GM19239 (cell line): ENCODE data around the gene KRT72.

Experiments used
- DNase-seq: peaks from one replicate; pipeline ENCODE4 v3.0.0; 2011; ENCODE audit warnings: low spot score; ENCODE audit not compliant: insufficient read length
- FAIRE-seq: peaks from 2 replicates; lab custom pipeline; 2011; peaks lifted over from hg19 to GRCh38; lab: Jason Lieb, UNC

Gene KRT72

GRCh38 chr12:52582486-52582885 is 18.8 kb downstream of the KRT72 start:
- FAIRE-seq (no peak), DNase-seq (no peak)

DNA sequence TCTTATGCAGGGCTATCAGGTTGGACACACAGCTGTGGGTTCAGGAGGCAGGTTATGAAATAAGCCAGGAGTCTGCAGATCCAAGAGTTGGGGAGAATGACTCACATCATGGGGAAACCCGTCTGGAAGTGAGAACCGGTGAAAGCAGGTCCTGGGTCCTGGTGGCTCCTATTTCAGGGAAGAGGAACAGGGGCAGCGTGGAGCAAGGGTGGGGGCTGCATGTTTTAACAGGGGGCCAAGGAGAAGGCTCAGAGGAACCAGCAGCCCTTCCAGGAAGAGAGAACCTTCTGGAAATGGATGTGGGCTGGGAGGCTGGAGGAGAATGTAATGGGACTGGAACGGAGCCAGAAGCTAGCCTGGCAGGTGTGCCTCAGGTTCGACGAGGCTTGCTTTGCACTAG is 19.8 kb downstream of the KRT72 start:
- no peak for DNase-seq
- FAIRE-seq = no peak

DNA sequence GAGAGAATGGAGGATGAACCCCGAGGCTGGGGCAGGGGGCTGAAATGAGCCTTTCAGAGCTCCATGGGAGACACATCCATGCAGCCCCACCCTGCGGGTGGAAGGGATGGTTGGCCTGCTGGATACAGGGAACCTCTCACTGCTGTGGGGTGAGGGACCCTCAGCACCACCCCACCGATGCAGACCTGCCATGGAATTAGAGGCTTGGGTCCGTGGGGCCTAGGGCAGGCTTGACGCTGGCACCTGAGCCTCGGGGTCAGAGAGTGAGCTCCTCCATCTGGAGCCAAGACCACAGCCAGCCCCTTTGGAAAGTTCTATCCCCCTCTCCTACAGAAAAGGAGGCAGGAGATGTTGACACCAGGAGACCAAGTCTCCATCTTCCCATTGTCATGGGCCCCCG is 20.2 kb downstream of the KRT72 start:
- FAIRE-seq (no peak), DNase-seq (no peak)

DNA sequence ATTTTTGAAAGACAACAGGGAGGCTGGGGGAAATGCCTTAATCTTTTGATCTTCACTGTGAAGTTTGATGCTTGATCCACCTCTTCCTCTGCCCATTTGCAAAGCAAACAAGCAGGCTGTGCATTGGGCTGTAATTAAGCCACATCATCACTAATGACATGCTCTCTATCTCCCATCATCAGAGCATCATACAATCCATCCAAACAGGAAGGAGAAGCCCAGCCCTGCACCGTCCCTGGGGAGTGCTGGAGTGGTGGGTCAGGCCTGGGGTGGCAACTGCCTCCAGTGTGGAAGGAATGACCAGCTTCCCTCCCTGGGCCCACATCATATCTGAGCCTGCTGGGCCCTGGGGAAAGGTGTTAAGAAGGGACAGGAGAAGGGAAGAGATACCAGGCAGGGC is 20.8 kb downstream of the KRT72 start:
- DNase-seq = no peak
- FAIRE-seq = no peak

DNA sequence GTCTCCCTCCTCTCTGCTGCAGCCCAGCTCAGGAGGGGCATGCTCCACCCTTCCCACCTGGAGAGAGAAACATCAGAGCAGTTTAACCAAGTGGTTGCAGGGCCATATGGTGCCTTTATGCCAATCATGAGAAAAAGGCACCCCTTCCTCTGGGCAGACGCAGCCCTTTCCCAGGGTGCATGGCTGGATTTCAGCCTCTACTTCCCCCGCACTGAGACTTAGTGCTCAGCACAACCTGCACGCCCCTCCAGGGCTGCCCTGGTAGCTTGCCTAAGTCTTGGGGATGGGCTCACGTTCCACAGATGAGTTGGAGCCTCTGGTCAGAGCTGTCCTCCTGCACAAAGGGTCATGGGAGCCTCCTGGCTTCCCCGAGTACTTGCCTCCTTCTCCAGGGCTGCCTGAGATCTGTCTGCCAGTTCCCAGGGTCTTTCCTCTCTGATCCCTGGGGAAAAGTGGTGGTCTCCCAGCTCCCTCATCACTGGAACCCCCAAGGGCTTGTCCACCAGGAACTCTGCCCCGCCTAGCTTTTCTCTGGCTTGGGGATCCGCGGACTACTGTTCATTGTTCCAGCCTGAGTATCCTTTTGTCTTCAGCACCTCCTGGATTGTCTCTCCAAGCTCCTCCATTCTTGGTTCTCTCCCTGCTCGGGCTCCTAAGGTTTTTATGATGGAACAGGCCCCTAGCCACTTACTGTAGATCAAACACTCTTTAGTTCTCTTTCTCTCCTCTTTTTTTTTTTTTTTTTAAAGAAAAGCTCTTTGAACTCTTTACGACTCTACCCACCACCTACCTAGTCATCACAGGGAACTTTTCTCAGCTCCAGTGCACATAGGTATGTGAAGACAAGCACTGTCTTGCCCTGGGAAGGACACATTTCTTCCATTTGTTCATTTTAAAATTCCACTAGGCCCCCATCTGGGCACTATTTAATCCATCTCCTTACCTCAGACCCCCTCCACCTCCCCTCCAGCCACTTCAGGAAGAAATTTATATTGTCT is 21.5 kb downstream of the KRT72 start:
- DNase-seq (no peak), FAIRE-seq (no peak)

GRCh38 chr12:52578469-52578868 is 22.8 kb downstream of the KRT72 start:
- no peak for DNase-seq
- no peak for FAIRE-seq

DNA sequence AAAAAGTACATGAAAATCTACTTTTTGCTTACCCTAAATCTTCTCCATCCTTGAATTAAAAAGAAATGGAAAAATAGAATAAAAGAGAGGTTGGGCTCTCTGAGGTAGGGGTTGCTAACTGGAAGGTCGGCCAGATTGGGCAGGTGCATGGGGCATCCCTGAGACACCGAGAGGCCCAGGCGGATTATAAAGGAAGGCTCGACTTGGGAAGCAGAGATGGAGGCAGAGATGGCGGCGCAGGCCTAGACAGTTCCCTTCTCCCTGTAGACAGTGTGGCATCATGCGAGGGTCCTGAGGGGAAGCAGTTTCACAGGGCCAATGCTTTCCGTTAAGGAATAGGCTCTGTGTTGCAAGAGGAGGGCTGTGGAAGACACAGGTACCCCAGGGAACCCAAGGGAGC is 23.9 kb downstream of the KRT72 start:
- FAIRE-seq = no peak
- DNase-seq = no peak

- FAIRE-seq = no peak
- no peak for DNase-seq
Measured at GRCh38 chr12:52575948-52576347, 25.3 kb downstream of the KRT72 start.

- FAIRE-seq (no peak), DNase-seq (no peak)
Measured at GRCh38 chr12:52575256-52575655, 26.0 kb downstream of the KRT72 start.

GRCh38 chr12:52573743-52574142 is 27.5 kb downstream of the KRT72 start, which contains the start of gene KRT74:
Gene KRT74 (minus strand): TSS chr12:52573843. CDS start chr12:52573777, 66 bp downstream.
- no peak for DNase-seq
- no peak for FAIRE-seq

DNA sequence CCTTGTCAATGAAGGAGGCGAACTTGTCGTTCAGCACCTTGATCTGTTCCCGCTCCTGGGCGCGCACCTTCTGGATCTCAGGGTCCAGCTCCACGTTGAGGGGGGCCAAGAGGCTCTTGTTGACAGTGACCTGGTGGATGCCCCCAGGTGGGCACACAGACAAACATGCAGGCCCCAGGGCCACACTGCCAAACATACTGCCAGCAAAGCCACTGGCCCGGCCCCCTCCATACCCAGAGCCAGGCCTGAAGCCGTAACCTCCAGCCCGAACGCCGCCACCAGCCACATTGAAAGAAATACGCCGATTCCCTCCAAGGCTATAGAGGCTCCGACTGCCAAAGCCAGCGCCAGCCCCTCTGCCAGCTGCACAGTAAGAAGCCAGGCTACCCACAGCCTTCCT is 28.0 kb downstream of the KRT72 start:
- no peak for DNase-seq
- no peak for FAIRE-seq

GRCh38 chr12:52570511-52570910 is 30.8 kb downstream of the KRT72 start:
- DNase-seq (no peak), FAIRE-seq (no peak)

GRCh38 chr12:52568111-52568510 is 33.2 kb downstream of the KRT72 start:
- no peak for FAIRE-seq
- no peak for DNase-seq

DNA sequence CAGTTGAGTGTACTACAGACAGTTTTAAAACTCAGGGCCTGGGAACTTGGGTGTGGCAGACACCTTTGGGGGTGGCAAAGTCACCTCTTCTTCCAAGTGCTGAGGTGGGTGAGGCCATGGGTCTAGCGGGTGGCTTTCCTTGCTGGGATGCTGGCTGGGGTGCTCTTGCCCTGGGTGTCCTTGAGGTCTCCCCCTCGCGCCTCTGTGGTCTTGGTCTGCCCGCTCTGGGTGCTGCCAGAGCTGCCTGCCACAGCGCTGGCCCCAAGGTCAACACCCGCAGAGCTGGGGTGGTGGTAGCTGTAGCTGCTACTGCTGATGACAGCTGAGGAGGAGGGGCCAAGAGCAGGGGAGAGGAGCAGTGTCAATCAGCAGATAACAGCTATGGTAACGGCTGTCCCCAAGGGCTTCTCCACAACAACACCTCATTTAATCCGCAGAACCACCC is 34.4 kb downstream of the KRT72 start:
- FAIRE-seq = no peak
- DNase-seq = no peak

DNA sequence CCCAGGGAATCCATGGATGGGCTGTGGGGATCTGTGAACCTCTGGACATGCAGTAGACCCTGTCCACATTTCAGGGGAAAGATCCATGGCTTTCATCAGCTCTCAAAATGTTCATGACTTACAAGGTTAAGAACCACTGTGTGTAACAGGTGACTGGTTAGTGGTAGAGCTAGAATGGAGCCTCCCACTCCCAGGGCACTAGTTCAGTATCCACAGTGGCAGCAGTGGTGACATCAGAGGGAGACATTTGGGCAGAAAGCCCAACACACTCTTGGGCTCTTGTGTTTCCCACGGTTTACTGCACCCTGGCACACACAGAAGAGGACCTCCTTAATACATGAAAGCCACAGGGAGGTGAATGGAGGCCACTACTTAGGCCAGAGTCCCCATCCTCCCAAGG is 36.7 kb downstream of the KRT72 start:
- FAIRE-seq = no peak

GRCh38 chr12:52561880-52562449 is 39.3 kb downstream of the KRT72 start:
- no peak for DNase-seq

More for the DNA sequence above, 36.7 kb downstream of the KRT72 start:
- DNase-seq = no peak

GRCh38 chr12:52559979-52560378 is 41.3 kb downstream of the KRT72 start:
- FAIRE-seq (no peak), DNase-seq (no peak)

More at GRCh38 chr12:52561880-52562449, 39.3 kb downstream of the KRT72 start:
- FAIRE-seq = no peak

GRCh38 chr12:52558781-52559445 is 42.4 kb downstream of the KRT72 start:
- FAIRE-seq (no peak), DNase-seq (no peak)

DNA sequence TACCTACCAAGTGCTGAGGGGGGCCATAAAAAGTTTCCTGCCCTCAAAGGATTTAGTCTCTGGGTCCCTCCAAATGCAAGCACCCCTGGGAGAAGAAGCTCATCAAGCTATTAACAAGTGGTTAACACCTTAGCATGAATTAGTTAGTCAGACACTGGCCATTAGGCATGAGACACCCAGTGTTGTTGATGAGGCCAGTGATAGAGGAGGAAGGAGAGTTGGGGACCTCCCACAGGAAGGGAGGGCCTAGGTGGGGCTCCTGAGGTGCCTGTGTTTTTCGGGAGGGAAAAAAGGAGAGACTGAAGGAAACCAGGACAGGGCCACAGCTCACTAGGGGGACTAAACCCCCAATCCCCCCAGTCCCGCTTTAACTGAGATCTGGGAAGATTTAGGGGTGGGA is 43.8 kb downstream of the KRT72 start:
- no peak for FAIRE-seq
- DNase-seq = no peak

- no peak for FAIRE-seq
- no peak for DNase-seq
Measured at GRCh38 chr12:52555577-52555976, 45.7 kb downstream of the KRT72 start.

GRCh38 chr12:52552681-52553195 is 48.5 kb downstream of the KRT72 start, which contains the start of gene KRT71:
Gene KRT71 (minus strand): TSS chr12:52553145. CDS start chr12:52553077, 68 bp downstream.
- FAIRE-seq = no peak
- DNase-seq = no peak
